Ascending aorta (tissue), 2 donors: ENCODE data around the gene SSTR4. TPM values are rescaled to one million over a fixed set of nuclear protein-coding genes. Genes with fewer than 3 reads are reported as not detected.

ENCODE experiments used
- DNase-seq, 2 donors: peaks; one replicate each; pipeline ENCODE4 v3.0.0-alpha.2; 2019; ENCODE audit warnings: low spot score in 2 of 2
- H3K27ac ChIP-seq, 2 donors: fragments of 200-600 bp; sonication (generic); one replicate each; pipeline ENCODE4 v1.5.1; 2016 to 2017; ENCODE audit warnings: mild to moderate bottlenecking in 1 of 2
- H3K27me3 ChIP-seq: fragments of 200-600 bp; sonication (generic); one replicate; pipeline ENCODE4 v1.5.1; 2017
- H3K36me3 ChIP-seq, 2 donors: fragments of 200-600 bp; sonication (generic); one replicate each; pipeline ENCODE4 v1.5.1; 2016
- H3K4me1 ChIP-seq, 2 donors: fragments of 200-600 bp; sonication (generic); one replicate each; pipeline ENCODE4 v1.5.1; 2016 to 2017; ENCODE audit warnings: mild to moderate bottlenecking in 1 of 2
- H3K4me3 ChIP-seq, 2 donors: fragments of 200-600 bp; sonication (generic); one replicate each; pipeline ENCODE4 v1.5.1; 2016 to 2017; ENCODE audit warnings: mild to moderate bottlenecking in 1 of 2
- H3K9me3 ChIP-seq, 2 donors: fragments of 200-600 bp; sonication (generic); one replicate each; pipeline ENCODE4 v1.5.1; 2016
- intact Hi-C: fragments of 100-400 bp; cut with DNase I; formaldehyde crosslinking; loops from one replicate; pipeline ENCODE4 v1.15.1; 2023
- total RNA-seq: library from RNA; depleted of rRNA; stranded (reverse); fragments of >200 nt; gene quantifications from one replicate; pipeline ENCODE4 v1.1.0, GENCODE V29; 2016
- TF ChIP-seq, protein P1 (sequence below), 3 experiments: fragments of 200-600 bp in 2 of 3; fragments of 450-650 bp in 1 of 3; sonication (generic) in 2 of 3; IDR thresholded peaks; one replicate each; pipeline ENCODE4 v1.5.1; 2016 to 2019; ENCODE audit warnings: antibody characterized with exemption in 3 of 3, mild to moderate bottlenecking in 1 of 3, moderate library complexity in 1 of 3

Gene SSTR4
- total RNA-seq, 1 donor from 2014 or later: not detected

DNA sequence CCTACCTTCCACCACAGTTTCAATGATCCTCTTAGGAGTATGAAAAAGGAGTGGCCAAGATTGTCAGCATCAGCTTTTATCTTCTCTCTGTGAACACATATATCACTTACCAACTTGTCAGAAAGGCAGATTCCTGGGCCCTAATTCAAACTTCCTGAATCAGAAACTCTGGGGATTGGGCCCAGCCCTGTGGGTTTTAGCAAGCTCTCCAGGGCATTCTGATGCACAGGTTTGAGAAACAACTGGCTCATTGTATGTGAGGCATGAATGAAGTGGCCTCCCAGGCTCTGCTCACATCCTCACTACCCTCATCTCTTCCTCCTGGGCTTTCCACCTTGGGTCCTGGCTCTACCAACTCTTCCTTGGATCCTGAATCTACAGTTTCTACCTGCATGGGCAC lies 27.5 kb downstream of the SSTR4 start:
- Histone ChIP-seq H3K4me3 (no peak overlapping the region), H3K4me1 (peaks cover 15 to 39% of the 10 kb centered on the region in 2 donors), H3K27me3 (no peaks in the 10 kb centered on the region), H3K36me3 (no peaks in the 10 kb centered on the region), H3K27ac (peak overlapping the region; percentile 85 to 96), H3K9me3 (no peaks in the 10 kb centered on the region)
- intact Hi-C loops: loop anchor here (1.0 to 5.0 kb wide), 3 partner anchors 24 to 370 kb away; partner anchors contain the start of gene CD93
- TF ChIP-seq, protein P1, sequence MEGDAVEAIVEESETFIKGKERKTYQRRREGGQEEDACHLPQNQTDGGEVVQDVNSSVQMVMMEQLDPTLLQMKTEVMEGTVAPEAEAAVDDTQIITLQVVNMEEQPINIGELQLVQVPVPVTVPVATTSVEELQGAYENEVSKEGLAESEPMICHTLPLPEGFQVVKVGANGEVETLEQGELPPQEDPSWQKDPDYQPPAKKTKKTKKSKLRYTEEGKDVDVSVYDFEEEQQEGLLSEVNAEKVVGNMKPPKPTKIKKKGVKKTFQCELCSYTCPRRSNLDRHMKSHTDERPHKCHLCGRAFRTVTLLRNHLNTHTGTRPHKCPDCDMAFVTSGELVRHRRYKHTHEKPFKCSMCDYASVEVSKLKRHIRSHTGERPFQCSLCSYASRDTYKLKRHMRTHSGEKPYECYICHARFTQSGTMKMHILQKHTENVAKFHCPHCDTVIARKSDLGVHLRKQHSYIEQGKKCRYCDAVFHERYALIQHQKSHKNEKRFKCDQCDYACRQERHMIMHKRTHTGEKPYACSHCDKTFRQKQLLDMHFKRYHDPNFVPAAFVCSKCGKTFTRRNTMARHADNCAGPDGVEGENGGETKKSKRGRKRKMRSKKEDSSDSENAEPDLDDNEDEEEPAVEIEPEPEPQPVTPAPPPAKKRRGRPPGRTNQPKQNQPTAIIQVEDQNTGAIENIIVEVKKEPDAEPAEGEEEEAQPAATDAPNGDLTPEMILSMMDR (IDR thresholded peaks at IDR 0.05): no peak
- DNase-seq: no peak

DNA sequence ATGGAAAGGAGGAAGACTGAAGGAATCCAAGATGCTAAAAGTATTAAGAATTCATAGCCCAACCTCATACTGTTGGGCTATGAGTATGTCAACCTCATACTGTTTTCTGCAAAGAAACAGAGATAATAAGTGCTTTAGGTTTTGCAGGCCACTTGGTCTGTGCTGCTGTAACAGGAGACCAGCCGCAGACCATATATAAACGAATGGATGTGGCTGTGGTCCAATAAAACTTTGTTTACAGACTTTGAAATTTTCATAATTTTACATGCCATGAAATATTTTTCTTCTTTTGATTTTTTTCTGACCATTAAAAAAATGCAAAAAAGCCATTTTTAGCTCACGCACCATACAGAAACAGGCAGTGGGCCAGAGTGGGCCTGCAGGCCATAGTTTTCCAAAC lies 28.1 kb downstream of the SSTR4 start:
- Histone ChIP-seq H3K4me3 (no peak overlapping the region), H3K27ac (peak overlapping the region; percentile 9 to 96), H3K4me1 (peaks cover 15 to 39% of the 10 kb centered on the region in 2 donors), H3K36me3 (no peaks in the 10 kb centered on the region), H3K9me3 (no peaks in the 10 kb centered on the region), H3K27me3 (no peaks in the 10 kb centered on the region)
- TF ChIP-seq, protein P1 (IDR thresholded peaks at IDR 0.05): no peak
- intact Hi-C loops: loop anchor here (5.0 kb wide), 2 partner anchors 301 to 371 kb away; no protein-coding TSS in a partner anchor
- no peak for DNase-seq

DNA sequence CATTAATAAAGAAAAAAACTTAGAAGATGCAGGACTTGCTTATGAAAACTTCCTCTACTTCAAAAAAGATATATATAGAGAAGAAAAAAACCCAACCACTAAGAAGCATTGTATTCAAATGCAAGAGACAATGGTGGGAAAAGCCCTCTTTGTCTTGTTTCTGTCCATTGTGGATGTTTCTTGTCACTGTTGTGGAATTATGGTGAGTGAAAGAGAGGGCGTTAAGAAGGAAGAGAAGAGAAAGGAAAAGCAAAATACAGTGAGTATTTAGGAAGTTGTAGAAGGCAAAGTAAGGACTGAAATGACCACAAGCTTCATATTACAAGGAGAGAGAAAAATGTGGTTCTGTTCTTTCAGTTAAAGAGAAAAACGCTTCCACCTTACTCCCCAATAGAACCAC lies 28.5 kb downstream of the SSTR4 start:
- TF ChIP-seq, protein P1 (IDR thresholded peaks at IDR 0.05): no peak
- Histone ChIP-seq H3K36me3 (no peaks in the 10 kb centered on the region), H3K9me3 (no peaks in the 10 kb centered on the region), H3K27ac (peak overlapping the region in 1 of 2 donors; percentile 9), H3K4me3 (no peak overlapping the region), H3K4me1 (peaks cover 15 to 39% of the 10 kb centered on the region in 2 donors), H3K27me3 (no peaks in the 10 kb centered on the region)
- intact Hi-C loops: loop anchor here (5.0 kb wide), 2 partner anchors 301 to 371 kb away; no protein-coding TSS in a partner anchor
- DNase-seq: no peak

DNA sequence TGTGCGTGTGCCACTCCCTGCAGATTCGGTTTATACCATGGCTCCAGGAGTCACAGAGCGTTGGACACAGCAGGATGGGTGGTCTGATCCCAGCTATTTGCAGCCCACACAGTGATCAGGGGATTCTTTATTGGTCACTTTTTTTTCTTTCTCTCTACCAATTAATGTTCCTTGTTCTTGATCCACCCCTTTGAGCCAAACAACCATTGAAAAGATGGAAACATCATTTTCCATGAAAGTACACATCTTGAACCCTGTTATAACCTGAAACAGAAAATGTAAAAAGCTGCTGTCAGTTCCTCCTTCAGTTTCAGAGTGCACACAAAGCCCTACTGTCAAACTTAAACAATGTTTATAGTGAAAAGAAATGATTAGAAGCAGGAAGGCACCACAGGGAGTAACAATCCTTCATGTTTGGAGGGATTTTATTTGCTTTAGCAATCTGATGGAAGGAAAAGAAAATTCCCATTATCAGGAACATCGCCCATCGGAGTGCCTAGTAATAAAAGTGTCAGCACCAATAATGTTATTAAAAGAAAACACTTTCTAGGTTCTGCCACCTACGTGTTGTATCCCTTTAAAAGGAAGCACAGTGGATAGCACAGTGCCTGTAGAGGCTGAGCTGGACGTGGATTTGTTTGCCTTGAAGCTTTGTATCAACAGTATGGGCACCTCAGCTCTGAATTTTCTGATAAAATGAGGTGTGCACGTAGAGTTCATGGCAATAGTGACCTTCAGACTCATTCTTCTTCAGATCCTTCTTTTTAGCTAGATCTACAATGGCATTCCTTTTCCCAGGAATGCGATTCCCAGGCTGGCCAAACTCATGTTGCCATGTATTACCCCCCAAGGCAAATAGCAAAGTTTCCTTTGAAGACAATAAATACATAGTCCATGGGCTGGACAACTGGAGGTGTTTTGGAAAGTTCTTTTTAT lies 30.4 kb downstream of the SSTR4 start:
- DNase-seq: no peak
- no peak overlapping the region for H3K4me3 ChIP-seq
- no peaks in the 10 kb centered on the region for H3K9me3 ChIP-seq
- H3K27ac ChIP-seq: no peak overlapping the region
- intact Hi-C loops: no loop called here
- H3K36me3 ChIP-seq: no peaks in the 10 kb centered on the region
- H3K27me3 ChIP-seq: no peaks in the 10 kb centered on the region
- TF ChIP-seq, protein P1 (IDR thresholded peaks at IDR 0.05): no peak
- H3K4me1 ChIP-seq: peaks cover 15 to 28% of the 10 kb centered on the region in 2 donors

DNA sequence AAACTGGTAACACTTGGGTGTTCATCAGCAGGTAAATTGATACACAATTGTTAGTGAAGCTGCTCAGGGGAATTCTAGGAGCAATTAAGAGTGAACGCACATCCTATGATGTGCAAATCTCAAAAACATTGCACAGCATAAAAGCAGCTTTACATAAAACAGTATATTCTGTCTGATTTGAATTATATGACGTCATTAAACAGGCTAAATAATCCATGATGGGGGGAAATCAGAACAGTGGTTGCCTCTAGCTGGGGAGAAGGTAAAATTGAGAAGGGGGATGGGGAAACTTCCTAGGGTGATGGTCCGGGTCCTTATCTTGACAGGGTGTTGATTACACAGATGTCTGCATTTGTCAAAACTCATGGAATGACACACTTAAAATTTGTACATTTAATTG lies 31.7 kb downstream of the SSTR4 start:
- intact Hi-C loops: no loop called here
- Histone ChIP-seq H3K4me3 (no peak overlapping the region), H3K36me3 (no peaks in the 10 kb centered on the region), H3K4me1 (peaks cover 3 to 16% of the 10 kb centered on the region in 2 donors), H3K27ac (no peak overlapping the region), H3K9me3 (no peaks in the 10 kb centered on the region), H3K27me3 (no peaks in the 10 kb centered on the region)
- DNase-seq: no peak
- TF ChIP-seq, protein P1 (IDR thresholded peaks at IDR 0.05): no peak
